HEK293 (cell line): ENCODE results near the gene ELF1.

Experiments
- EGR2 ChIP-seq: fragments of 450-650 bp; formaldehyde crosslinking; IDR thresholded peaks from 2 replicates; pipeline ENCODE4 v1.5.1; 2016; ENCODE audit warnings: low read depth, missing biosample characterization, missing genetic modification characterization
- GFI1B ChIP-seq: fragments of 450-650 bp; formaldehyde crosslinking; IDR thresholded peaks from 2 replicates; pipeline ENCODE4 v1.5.1; 2016; ENCODE audit warnings: missing biosample characterization, missing genetic modification characterization
- KLF16 ChIP-seq: fragments of 450-650 bp; formaldehyde crosslinking; IDR thresholded peaks from 2 replicates; pipeline ENCODE4 v1.5.1; 2017; ENCODE audit warnings: missing biosample characterization, missing genetic modification characterization
- KLF8 ChIP-seq: fragments of 450-650 bp; formaldehyde crosslinking; IDR thresholded peaks from 2 replicates; pipeline ENCODE4 v1.5.1; 2016; ENCODE audit warnings: missing biosample characterization, missing genetic modification characterization
- OSR2 ChIP-seq: fragments of 450-650 bp; formaldehyde crosslinking; IDR thresholded peaks from 2 replicates; pipeline ENCODE4 v1.5.1; 2016; ENCODE audit warnings: missing biosample characterization, missing genetic modification characterization
- RBAK ChIP-seq: fragments of 450-650 bp; formaldehyde crosslinking; IDR thresholded peaks from 2 replicates; pipeline ENCODE4 v1.5.1; 2016; ENCODE audit warnings: missing biosample characterization, missing genetic modification characterization
- REST ChIP-seq: fragments of 450-650 bp; formaldehyde crosslinking; IDR thresholded peaks from 2 replicates; pipeline ENCODE4 v1.5.1; 2016; ENCODE audit warnings: missing biosample characterization, missing genetic modification characterization
- SETDB1 ChIP-seq: IDR thresholded peaks from one replicate; pipeline ENCODE4 v1.6.1; 2017; ENCODE audit warnings: mild to moderate bottlenecking, low read length, moderate library complexity, mixed read lengths; ENCODE audit not compliant: insufficient read length
- YY2 ChIP-seq: fragments of 450-650 bp; formaldehyde crosslinking; IDR thresholded peaks from 2 replicates; pipeline ENCODE4 v1.5.1; 2016; ENCODE audit warnings: missing biosample characterization, missing genetic modification characterization
- ZBTB17 ChIP-seq: fragments of 450-650 bp; formaldehyde crosslinking; IDR thresholded peaks from 2 replicates; pipeline ENCODE4 v1.5.1; 2016; ENCODE audit warnings: missing biosample characterization, missing genetic modification characterization
- ZBTB8A ChIP-seq: fragments of 450-650 bp; formaldehyde crosslinking; IDR thresholded peaks from 2 replicates; pipeline ENCODE4 v1.5.1; 2016; ENCODE audit warnings: missing biosample characterization, missing genetic modification characterization
- ZFHX2 ChIP-seq: fragments of 450-650 bp; formaldehyde crosslinking; conservative IDR thresholded peaks from 2 replicates; pipeline ENCODE4 v1.5.1; 2016; ENCODE audit warnings: missing biosample characterization, missing genetic modification characterization
- ZIC2 ChIP-seq: fragments of 450-650 bp; formaldehyde crosslinking; IDR thresholded peaks from 2 replicates; pipeline ENCODE4 v1.5.1; 2016; ENCODE audit warnings: missing biosample characterization, missing genetic modification characterization
- ZNF132 ChIP-seq: fragments of 450-650 bp; formaldehyde crosslinking; IDR thresholded peaks from 2 replicates; pipeline ENCODE4 v1.5.1; 2017; ENCODE audit warnings: missing biosample characterization, missing genetic modification characterization, borderline replicate concordance
- ZNF211 ChIP-seq: fragments of 450-650 bp; formaldehyde crosslinking; IDR thresholded peaks from 2 replicates; pipeline ENCODE4 v1.5.1; 2016; ENCODE audit warnings: low read depth, missing biosample characterization, missing genetic modification characterization
- ZNF311 ChIP-seq: fragments of 450-650 bp; formaldehyde crosslinking; IDR thresholded peaks from 2 replicates; pipeline ENCODE4 v1.5.1; 2017; ENCODE audit warnings: missing biosample characterization, missing genetic modification characterization, borderline replicate concordance
- ZNF362 ChIP-seq: fragments of 450-650 bp; formaldehyde crosslinking; IDR thresholded peaks from 2 replicates; pipeline ENCODE4 v1.5.1; 2016; ENCODE audit warnings: missing biosample characterization, missing genetic modification characterization
- ZNF391 ChIP-seq: fragments of 450-650 bp; formaldehyde crosslinking; IDR thresholded peaks from 2 replicates; pipeline ENCODE4 v1.5.1; 2016; ENCODE audit warnings: low read depth, missing biosample characterization, missing genetic modification characterization, borderline replicate concordance
- ZNF513 ChIP-seq: fragments of 450-650 bp; IDR thresholded peaks from 2 replicates; pipeline ENCODE4 v1.5.1; 2018; ENCODE audit warnings: missing biosample characterization, missing genetic modification characterization
- ZNF600 ChIP-seq: fragments of 450-650 bp; formaldehyde crosslinking; IDR thresholded peaks from 2 replicates; pipeline ENCODE4 v1.5.1; 2016; ENCODE audit warnings: missing biosample characterization, missing genetic modification characterization
- ZNF610 ChIP-seq: fragments of 450-650 bp; formaldehyde crosslinking; IDR thresholded peaks from 2 replicates; pipeline ENCODE4 v1.5.1; 2016; ENCODE audit warnings: missing biosample characterization, missing genetic modification characterization, borderline replicate concordance
- ZNF624 ChIP-seq: fragments of 450-650 bp; formaldehyde crosslinking; IDR thresholded peaks from 2 replicates; pipeline ENCODE4 v1.5.1; 2017; ENCODE audit warnings: missing biosample characterization, missing genetic modification characterization
- ZNF654 ChIP-seq: fragments of 450-650 bp; formaldehyde crosslinking; IDR thresholded peaks from 2 replicates; pipeline ENCODE4 v1.5.1; 2016; ENCODE audit warnings: low read depth, missing biosample characterization, missing genetic modification characterization
- ZNF76 ChIP-seq: fragments of 450-650 bp; formaldehyde crosslinking; IDR thresholded peaks from 2 replicates; pipeline ENCODE4; 2016; ENCODE audit warnings: low read depth, missing biosample characterization, missing genetic modification characterization, borderline replicate concordance
- ZSCAN18 ChIP-seq: fragments of 450-650 bp; formaldehyde crosslinking; IDR thresholded peaks from 2 replicates; pipeline ENCODE4 v1.5.1; 2016; ENCODE audit warnings: missing biosample characterization, missing genetic modification characterization
- ZSCAN23 ChIP-seq: fragments of 450-650 bp; formaldehyde crosslinking; IDR thresholded peaks from 2 replicates; pipeline ENCODE4 v1.5.1; 2016; ENCODE audit warnings: missing biosample characterization, missing genetic modification characterization
- TF ChIP-seq, protein P1 (sequence below): fragments of 450-650 bp; formaldehyde crosslinking; IDR thresholded peaks from 2 replicates; pipeline ENCODE4 v1.5.1; 2016; ENCODE audit warnings: missing biosample characterization, missing genetic modification characterization
- TF ChIP-seq, protein P2 (sequence below): fragments of 450-650 bp; formaldehyde crosslinking; IDR thresholded peaks from 2 replicates; pipeline ENCODE4 v1.5.1; 2016; ENCODE audit warnings: missing biosample characterization, missing genetic modification characterization
- TF ChIP-seq, protein P3 (sequence below): fragments of 450-650 bp; formaldehyde crosslinking; IDR thresholded peaks from 2 replicates; pipeline ENCODE4 v1.5.1; 2016; ENCODE audit warnings: missing biosample characterization, missing genetic modification characterization

ELF1 gene

DNA sequence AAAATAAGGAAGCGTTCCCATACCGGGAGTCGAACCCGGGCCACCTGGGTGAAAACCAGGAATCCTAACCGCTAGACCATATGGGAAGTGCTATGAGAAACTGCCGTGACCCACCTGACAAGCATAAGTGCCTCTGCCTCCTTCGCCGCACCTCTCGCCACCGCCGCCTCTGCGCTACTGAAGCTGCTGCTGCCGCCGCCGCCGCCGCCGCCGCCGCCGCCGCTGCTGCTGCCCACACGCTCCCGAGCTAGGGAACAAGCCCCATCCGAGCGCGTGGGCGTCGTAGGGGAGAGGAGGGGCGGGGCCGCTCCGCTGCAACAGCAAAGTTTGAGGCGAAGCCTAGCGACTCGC lies 41.6 kb upstream of the ELF1 start (continued):
- TF ChIP-seq REST (0 out of 2 replicates have a peak, but pooled peaks have one; percentile 7), ZFHX2 (peak; percentile 95), ZNF211 (no peak), ZNF311 (tag by site-specific recombination) (no peak), ZNF624 (tag by site-specific recombination) (peak; percentile 37), ZNF362 (0 out of 2 replicates have a peak, but pooled peaks have one; percentile 68), ZNF600 (tag by site-specific recombination) (no peak), SETDB1 (no peak), ZSCAN23 (tag by site-specific recombination) (peak; percentile 86; the same call in 1 of the 2 replicates), OSR2 (peak; percentile 92), ZNF132 (tag by site-specific recombination) (no peak), ZNF654 (tag by site-specific recombination) (no peak), YY2 (no peak), ZNF610 (0 out of 2 replicates have a peak, but pooled peaks have one; percentile 4), EGR2 (peak; percentile 92), ZBTB8A (no peak), KLF16 (tag by site-specific recombination) (no peak), ZNF391 (peak; percentile 96; the same call in 1 of the 2 replicates), GFI1B (tag by site-specific recombination) (0 out of 2 replicates have a peak, but pooled peaks have one; percentile 62), RBAK (tag by site-specific recombination) (no peak), ZBTB17 (tag by site-specific recombination) (no peak), ZIC2 (tag by site-specific recombination) (no peak), ZNF76 (tag by site-specific recombination) (peak; percentile 5; the same call in 1 of the 2 replicates), ZSCAN18 (tag by site-specific recombination) (0 out of 2 replicates have a peak, but pooled peaks have one; percentile 34), ZNF513 (tag by site-specific recombination) (no peak), KLF8 (tag by site-specific recombination) (no peak)
- TF ChIP-seq, protein P1, sequence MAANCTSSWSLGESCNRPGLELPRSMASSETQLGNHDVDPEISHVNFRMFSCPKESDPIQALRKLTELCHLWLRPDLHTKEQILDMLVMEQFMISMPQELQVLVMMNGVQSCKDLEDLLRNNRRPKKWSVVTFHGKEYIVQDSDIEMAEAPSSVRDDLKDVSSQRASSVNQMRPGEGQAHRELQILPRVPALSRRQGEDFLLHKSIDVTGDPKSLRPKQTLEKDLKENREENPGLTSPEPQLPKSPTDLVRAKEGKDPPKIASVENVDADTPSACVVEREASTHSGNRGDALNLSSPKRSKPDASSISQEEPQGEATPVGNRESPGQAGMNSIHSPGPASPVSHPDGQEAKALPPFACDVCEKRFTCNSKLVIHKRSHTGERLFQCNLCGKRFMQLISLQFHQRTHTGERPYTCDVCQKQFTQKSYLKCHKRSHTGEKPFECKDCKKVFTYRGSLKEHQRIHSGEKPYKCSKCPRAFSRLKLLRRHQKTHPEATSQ (tag by site-specific recombination), result peak; percentile 23; the same call in 1 of the 2 replicates
- TF ChIP-seq, protein P2, sequence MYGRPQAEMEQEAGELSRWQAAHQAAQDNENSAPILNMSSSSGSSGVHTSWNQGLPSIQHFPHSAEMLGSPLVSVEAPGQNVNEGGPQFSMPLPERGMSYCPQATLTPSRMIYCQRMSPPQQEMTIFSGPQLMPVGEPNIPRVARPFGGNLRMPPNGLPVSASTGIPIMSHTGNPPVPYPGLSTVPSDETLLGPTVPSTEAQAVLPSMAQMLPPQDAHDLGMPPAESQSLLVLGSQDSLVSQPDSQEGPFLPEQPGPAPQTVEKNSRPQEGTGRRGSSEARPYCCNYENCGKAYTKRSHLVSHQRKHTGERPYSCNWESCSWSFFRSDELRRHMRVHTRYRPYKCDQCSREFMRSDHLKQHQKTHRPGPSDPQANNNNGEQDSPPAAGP (tag by site-specific recombination), result peak; percentile 86
- TF ChIP-seq, protein P3, sequence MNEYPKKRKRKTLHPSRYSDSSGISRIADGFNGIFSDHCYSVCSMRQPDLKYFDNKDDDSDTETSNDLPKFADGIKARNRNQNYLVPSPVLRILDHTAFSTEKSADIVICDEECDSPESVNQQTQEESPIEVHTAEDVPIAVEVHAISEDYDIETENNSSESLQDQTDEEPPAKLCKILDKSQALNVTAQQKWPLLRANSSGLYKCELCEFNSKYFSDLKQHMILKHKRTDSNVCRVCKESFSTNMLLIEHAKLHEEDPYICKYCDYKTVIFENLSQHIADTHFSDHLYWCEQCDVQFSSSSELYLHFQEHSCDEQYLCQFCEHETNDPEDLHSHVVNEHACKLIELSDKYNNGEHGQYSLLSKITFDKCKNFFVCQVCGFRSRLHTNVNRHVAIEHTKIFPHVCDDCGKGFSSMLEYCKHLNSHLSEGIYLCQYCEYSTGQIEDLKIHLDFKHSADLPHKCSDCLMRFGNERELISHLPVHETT (tag by site-specific recombination), result 0 out of 2 replicates have a peak, but pooled peaks have one; percentile 48
